ENCODE results near the gene MACC1.
"Not testable (repeated sequence)": the region's sequence is repeated elsewhere in the genome, so short reads cannot be mapped to it uniquely, and the experiment has no call there.

The MACC1 gene

DNA sequence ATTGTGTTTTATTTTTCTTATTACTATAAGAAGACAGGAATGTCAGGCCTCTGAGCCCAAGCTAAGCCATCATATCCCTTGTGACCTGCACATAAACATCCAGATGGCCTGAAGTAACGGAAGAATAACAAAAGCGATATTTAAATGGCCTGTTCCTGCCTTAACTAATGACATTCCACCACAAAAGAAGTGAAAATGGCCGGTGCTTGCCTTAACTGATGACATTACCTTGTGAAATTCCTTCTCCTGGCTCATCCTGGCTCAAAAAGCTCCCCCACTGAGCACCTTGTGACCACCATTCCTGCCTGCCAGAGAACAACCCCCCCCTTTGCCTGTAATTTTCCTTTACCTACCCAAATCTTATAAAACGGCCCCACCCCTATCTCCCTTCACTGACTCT, 91.1 kb downstream of the MACC1 start:
- not testable (repeated sequence) for DNase-seq (ENCODE audit: low read depth)

DNA sequence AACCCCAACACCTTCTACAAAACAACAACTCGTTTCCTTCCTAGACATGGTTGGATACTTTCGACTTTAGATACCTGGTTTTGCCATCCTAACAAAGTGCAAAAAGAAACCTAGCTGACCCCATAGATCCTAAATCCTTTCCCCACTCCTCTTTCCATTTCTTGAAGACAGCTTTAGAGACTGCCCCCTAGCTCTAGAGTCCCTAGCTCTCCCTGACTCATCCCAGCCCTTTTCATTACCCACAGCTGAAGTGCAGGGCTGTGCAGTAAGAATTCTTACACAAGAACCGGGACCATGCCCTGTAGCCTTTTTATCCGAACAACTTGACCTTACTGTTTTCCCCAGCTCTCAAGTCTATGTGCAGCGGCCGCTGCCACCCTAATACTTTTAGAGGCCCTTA, 93.1 kb downstream of the MACC1 start:
- DNase-seq (ENCODE audit: low read depth), result not testable (repeated sequence)

DNA sequence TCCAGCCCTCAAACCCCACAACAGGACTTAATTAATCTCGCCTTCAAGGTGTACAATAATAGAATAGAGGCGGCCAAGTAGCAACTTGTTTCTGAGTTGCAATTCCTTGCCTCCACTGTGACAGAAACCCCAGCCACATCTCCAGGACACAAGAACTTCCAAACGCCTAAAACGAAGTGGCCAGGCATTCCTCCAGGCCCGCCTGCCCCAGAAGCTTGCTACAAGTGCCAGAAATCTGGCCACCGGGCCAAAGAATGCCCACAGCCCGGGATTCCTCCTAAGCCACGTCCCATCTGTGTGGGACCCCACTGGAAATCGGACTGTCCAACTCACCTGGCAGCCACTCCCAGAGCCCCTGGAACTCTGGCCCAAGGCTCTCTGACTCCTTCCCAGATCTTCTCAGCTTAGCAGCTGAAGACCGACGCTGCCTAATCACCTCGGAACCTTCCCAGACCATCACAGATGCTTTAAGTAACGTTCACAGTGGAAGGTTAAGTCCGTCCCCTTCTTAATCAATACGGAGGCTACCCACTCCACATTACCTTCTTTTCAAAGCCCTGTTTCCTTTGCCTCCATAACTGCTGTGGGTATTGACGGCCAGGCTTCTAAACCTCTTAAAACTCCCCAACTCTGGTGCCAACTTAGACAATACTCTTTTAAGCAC, 94.4 kb downstream of the MACC1 start:
- DNase-seq (ENCODE audit: low read depth), result not testable (repeated sequence)

DNA sequence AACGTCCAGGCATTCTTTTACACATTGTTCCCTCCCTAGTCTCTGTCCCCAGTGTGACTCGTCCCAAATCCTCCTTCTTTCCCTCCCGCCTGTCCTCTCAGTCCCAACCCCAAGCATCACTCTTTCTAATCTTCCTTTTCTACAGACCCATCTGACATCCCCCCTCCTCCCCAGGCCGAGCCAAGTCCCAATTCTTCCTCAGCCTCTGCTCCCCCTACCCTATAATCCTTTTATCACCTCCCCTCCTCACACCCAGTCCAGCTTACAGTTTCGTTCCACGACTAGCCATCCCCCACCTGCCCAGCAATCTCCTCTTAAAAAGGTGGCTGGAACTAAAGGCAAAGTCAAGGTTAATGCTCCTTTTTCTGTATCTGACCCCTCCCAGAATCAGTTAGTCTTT, 95.1 kb downstream of the MACC1 start:
- no peak for DNase-seq (ENCODE audit: low read depth)

DNA sequence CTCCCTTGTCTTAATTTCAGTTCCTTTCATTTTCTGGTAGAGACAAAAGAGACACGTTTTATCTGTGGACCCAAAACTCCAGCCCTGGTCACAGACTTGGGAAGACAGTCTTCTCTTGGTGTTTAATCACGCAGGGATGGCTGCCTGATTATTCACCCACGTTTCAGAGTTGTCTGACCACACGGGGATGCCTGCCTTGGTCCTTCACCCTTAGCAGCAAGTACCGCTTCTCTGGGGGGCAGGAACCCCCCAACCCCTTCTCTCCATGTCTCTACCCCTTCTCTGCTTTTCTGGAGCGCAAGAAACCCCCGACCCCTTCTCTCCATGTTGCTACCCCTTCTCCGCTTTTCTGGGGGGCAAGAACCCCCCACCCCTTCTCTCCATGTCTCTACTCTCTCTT, 95.8 kb downstream of the MACC1 start:
- no peak for DNase-seq (ENCODE audit: low read depth)

DNA sequence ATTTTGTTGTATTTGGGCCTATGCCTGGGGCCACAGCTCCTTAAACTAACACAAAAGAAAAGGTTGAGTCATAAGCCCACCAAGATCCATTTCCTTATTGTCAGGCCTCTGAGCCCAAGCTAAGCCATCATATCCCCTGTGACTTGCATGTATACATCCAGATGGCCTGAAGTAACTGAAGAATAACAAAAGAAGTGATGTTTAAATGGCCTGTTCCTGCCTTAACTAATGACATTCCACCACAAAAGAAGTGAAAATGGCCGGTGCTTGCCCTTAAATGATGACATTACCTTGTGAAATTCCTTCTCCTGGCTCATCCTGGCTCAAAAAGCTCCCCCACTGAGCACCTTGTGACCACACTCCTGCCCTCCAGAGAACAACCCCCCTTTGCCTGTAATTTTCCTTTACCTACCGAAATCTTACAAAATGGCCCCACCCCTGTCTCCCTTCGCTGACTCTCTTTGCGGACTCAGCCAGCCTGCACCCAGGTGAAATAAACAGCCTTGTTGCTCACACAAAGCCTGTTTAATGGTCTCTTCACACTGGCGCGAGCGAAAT, 96.5 kb downstream of the MACC1 start:
- DNase-seq (ENCODE audit: low read depth), result not testable (repeated sequence)

DNA sequence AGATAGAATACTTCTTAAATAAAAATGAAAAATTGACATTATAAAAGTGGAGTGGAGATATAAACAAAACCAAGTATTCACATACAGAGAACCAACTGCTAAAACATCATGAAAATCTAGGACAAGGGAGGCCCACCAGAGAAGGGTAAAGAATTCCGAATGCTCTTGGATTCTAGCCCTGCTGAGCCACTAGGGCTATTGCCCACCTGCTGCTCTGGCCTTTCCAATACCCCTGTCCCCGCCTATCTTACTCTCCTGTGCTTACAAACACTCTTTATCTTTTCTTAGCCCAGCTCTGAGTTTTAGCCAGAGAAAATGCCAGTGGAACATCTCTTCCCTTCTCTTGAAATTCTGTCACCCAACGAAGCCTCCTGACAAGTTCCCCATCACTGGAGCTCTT, 100.3 kb downstream of the MACC1 start:
- DNase-seq (ENCODE audit: low read depth), result no peak

DNA sequence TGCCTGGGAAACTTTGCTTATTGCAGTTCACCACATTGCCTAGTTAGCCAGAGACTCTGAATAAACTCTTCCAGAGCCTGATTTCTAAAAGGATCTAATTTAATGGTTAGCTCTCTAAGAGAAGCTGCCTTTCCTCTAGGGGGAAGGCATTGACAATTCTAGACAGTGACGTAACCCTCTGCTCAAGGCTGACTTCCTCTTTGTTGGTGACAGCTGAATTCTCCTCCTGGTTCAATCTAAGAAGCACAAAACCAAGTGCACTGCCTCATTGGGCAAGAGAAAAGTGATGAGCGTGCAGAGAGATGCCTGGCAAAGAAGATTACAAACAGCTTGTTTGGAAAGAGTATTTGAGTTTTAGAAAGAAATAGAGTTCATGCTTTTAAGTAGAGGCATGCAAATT, 102.7 kb downstream of the MACC1 start:
- no peak for DNase-seq (ENCODE audit: low read depth)

DNA sequence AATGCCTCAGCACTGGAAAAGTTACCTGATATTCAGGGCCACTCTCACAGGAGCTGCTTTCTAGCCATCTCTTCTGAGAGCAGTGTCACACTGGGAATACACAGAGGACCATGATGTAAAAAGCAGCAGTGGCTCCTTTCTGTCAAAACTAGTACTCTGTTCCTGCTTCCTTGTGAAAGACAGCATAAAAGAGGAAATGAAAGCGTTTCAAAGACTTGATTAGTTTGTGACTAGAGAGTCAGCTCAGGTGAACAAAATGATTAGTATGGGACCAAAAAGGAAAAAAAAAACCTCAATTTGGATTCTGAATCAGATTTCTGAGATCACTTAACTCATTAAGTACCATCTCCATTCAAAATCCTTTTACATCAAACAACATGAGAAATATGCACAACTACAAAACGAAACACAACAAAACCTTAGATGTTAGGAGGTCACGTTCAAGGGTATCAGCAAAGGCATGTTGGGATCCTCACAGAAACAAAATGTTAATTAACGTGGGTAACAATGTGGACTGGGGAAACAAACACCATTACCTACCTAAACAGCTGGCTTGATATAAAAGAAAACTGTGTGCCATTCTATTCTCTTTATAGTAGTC, 103.7 kb downstream of the MACC1 start:
- no peak for DNase-seq (ENCODE audit: low read depth)

DNA sequence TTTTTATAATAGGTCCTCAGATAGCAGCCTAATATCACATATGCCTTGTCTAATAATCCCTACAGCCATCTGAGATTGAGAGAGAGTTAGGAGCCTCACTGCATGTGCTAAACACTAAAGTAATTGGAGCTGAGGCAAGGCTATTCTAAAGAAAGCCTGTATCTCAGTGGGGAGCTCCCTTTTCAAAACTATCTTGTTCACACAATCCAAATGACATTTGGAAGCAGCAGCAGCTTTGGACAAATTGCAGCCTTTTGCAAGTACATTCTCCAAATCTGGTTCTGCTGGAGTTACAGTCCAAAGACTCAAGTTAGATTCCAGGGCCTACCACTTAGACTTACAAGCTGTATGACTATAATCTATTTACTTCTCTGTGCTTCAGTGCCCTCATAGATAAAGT, 104.5 kb downstream of the MACC1 start:
- no peak for DNase-seq (ENCODE audit: low read depth)

DNA sequence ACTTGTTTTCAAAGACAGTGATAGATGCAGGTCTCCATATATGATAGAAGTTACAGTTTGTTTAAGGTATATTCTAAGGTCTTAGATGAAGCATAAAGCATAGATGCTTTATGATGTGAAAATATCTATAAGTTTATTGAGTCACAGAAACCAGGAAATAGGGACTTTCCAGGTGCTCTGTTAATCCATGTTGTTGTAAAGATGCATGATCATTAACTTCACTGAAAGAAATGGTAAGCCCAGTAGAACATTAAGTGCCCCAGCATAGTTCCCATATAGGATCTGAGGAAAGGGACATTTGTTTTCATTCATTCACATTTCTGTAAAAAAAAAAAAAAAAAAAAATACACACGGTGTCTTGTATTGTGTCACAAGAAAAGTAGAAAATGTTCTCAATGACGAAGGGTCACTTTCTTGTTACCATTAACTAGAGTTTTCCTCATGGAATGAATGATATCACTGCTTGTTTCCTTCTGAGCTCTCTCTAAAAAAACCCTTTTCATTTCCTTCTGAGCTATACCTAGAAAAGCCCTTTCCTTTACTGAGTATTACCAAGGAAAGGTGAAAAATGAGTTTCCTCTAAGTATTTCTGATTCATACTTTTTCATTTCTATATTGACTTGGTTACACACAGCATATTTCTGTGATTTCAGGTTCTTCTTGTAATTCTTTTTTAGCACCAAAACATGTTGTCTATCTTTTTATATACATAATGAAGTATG, 105.2 kb downstream of the MACC1 start:
- DNase-seq (ENCODE audit: low read depth), result no peak

DNA sequence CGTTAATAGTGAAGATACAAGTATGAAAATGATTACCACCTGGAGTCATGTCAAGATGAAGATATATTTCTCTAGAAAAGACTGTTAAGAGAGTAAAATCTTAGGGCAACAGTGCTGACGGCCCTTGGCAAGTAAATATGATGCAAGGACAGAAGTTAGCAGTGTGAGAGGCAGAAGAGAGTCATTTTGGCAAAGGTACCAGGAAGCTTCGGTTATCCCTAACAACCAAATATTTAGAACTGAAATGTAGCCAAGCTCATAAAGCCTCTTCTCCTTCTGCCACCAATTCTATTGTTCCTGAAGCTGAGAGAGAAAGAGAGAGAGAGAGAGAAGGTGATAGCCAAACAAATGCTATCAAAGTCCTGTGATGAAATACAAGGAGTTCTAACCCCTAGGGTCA, 109.6 kb downstream of the MACC1 start:
- DNase-seq (ENCODE audit: low read depth), result no peak

DNA sequence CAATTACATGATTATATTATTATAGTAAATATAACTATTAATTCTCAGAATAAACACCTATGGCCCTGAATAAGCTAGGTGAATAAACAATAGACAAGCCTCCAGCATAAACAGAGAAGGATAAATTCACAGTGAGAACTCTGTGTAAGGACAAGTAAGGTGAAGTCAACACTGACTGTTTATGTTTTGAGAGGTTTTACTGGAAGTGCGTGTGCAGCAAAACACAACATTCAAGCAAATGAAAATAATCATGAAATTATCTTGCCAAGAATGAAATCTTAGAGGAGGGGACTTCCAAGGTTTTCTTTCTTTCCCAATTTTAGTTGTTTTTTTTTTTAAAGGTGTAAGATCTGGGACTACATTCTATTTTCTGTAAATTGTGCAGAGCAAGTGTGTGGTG, 112.5 kb downstream of the MACC1 start:
- DNase-seq (ENCODE audit: low read depth), result no peak

DNA sequence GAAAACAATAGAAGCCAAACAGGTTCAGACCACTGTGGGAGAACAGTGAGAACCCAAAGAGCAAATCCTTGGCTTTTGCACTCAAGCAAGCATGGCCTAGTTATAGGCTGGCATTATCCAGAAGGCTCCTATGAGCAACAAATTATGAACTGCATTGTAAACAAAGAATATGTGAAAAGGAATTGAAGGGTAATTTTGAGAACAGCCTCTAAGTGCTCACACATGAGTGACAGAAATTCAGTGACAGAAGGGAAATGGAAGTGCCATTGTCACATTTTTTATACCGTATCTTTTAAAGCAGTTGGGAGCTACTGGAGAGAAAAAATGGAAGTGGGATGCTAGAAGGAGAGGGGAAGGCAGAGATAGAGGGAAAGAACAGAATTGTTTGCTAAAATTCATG, 114.2 kb downstream of the MACC1 start:
- DNase-seq (ENCODE audit: low read depth), result no peak

DNA sequence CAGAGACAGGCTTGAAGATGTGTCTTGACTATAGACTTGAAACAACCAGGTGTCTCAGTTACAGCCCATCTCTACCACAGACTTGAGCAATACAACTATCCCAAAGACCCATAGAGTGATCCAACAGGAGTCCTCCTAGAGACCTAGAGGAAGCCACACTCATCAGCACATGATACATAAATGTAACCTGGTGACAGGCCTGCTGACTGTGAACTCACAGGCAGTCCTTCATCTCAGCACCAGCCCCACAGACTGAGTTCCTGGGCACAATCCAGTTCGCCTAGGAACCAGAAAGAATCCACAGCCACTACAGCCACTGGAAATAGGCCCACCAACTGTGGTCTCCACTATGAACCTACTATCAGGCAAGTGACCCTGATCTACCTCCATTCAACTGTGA, 121.3 kb downstream of the MACC1 start:
- no peak for DNase-seq (ENCODE audit: low read depth)

DNA sequence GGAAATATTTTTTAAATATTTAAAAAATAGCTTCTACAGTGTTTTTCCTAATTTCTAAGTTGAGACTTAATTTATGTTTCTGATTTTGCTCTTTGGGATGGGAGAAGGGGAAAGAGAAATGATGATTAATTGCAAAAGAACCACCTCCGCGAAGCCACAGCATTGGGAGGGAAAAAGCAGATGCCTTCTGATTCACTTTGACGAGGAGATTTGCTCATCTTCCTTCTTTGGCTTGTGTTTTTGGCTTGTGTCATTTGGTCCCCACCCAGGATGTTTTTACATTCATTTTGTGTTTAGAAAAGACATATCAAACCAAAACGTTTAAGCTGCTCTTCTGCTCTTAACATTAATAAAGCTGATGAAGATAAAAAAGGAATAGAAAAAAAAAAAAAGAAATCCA, 121.7 kb downstream of the MACC1 start:
- DNase-seq (ENCODE audit: low read depth), result no peak

DNA sequence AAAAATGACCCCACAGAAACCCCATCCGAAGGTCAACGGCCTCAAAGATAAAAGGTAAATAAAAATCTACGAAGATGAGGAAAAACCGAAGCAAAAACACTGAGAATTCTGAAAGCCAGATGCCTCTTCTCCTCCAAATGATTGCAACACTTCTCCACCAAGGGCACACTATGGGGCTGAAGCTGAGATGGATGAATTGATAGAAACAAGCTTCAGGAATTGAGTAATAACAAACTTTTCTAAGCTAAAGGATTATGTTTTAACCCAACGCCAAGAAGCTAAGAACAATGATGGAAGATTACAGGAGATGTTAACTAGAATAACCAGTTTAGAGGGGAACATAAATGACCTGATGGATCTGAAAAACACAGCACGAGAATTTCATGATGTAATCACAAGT, 127.8 kb downstream of the MACC1 start:
- no peak for DNase-seq (ENCODE audit: low read depth)

DNA sequence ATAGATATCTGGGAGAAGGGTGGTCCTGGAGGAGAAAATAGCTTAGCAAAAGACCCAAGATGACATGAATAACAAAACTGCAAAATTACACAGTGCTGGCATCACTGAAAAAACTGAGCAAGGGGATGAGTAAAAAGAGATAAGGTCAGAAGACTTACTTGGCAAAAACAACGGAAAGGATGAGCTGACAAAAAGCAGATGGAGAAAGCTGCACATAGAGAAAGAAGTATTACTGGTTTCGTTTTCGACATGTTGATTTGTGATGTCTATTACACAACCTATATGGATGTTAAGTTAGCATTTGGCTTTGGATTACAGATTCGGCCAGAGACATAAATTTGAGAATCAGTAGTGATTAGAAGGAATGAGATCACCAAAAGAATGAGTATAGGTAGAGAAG, 132.1 kb downstream of the MACC1 start:
- no peak for DNase-seq (ENCODE audit: low read depth)
